Measurements from ENCODE around the gene TASL. TPM values are rescaled to one million over a fixed set of nuclear protein-coding genes. Genes with fewer than 3 reads are reported as not detected.

The TASL gene
- total RNA-seq, 1 experiment from 2014 or later: not detected

- DNase-seq (ENCODE audit: low read depth, low spot score) (no peak), ATAC-seq (no peak)
- Histone ChIP-seq H3K9me3 (ENCODE audit: control insufficient read depth, insufficient read depth, low read depth, low read length) (no peaks in the 10 kb centered on the region), H3K27ac (ENCODE audit: low read length) (no peak overlapping the region), H3K36me3 (ENCODE audit: control insufficient read depth, insufficient read depth, low read length) (no peaks in the 10 kb centered on the region), H3K4me3 (ENCODE audit: low read depth in 2 of 2, low read length in 2 of 2) (no peak overlapping the region), H3K4me1 (ENCODE audit: control insufficient read depth, insufficient read depth, low read length) (no peaks in the 10 kb centered on the region), H3K27me3 (ENCODE audit: control insufficient read depth, insufficient read depth, low read length) (no peaks in the 10 kb centered on the region)
- CTCF ChIA-PET: interaction anchor here (0.5 kb wide), 1 partner anchor 9 kb away, joined by 9 read pairs; no protein-coding TSS in a partner anchor
- in situ Hi-C loops (cut with HindIII; ENCODE audit: low pct_unique_long_range_greater_than_20kb, low sequenced_read_pairs): no loop called here
- no TSS peak for BruUV-seq (replicated peaks)
- TF ChIP-seq POLR2AphosphoS5 (IDR thresholded peaks at IDR 0.05; ENCODE audit: low read depth, low read length): no peak
- TF ChIP-seq REST (IDR thresholded peaks at IDR 0.05; ENCODE audit: insufficient read depth in 1 of 2, low read depth in 2 of 2, low read length in 1 of 2): no peak
- no peak for TF ChIP-seq CTCF (IDR thresholded peaks at IDR 0.05)
- TF ChIP-seq TCF7L2 (IDR thresholded peaks at IDR 0.05; ENCODE audit: low read depth, low read length): no peak
- no peak for TF ChIP-seq SIN3A (IDR thresholded peaks at IDR 0.05; ENCODE audit: borderline replicate concordance, insufficient read depth, low read depth, low read length)
- POLR2A ChIA-PET: no interaction called here
- intact Hi-C loops (cut with micrococcal nuclease; ENCODE audit: unreplicated experiment): no loop called here
Measured at GRCh38 chrX:30576881-30577280, 685 bp downstream of the TASL start.

GRCh38 chrX:30573125-30573524 lies 4.4 kb downstream of the TASL start:
- intact Hi-C loops (cut with micrococcal nuclease; ENCODE audit: unreplicated experiment): no loop called here
- no peaks in the 10 kb centered on the region for H3K9me3 ChIP-seq (ENCODE audit: control insufficient read depth, insufficient read depth, low read depth, low read length)
- no peaks in the 10 kb centered on the region for H3K27me3 ChIP-seq (ENCODE audit: control insufficient read depth, insufficient read depth, low read length)
- no peak overlapping the region for H3K27ac ChIP-seq (ENCODE audit: low read length)
- H3K4me3 ChIP-seq (ENCODE audit: low read depth in 2 of 2, low read length in 2 of 2): no peak overlapping the region
- H3K36me3 ChIP-seq (ENCODE audit: control insufficient read depth, insufficient read depth, low read length): no peaks in the 10 kb centered on the region
- no peak for TF ChIP-seq REST (IDR thresholded peaks at IDR 0.05; ENCODE audit: insufficient read depth in 1 of 2, low read depth in 2 of 2, low read length in 1 of 2)
- TF ChIP-seq SIN3A (IDR thresholded peaks at IDR 0.05; ENCODE audit: borderline replicate concordance, insufficient read depth, low read depth, low read length): no peak
- TF ChIP-seq POLR2AphosphoS5 (IDR thresholded peaks at IDR 0.05; ENCODE audit: low read depth, low read length): no peak
- TF ChIP-seq CTCF (IDR thresholded peaks at IDR 0.05): no peak
- no peak for TF ChIP-seq TCF7L2 (IDR thresholded peaks at IDR 0.05; ENCODE audit: low read depth, low read length)
- DNase-seq (ENCODE audit: low read depth, low spot score): no peak
- no TSS peak for BruUV-seq (replicated peaks)
- no peak for ATAC-seq
- no peaks in the 10 kb centered on the region for H3K4me1 ChIP-seq (ENCODE audit: control insufficient read depth, insufficient read depth, low read length)
- ChIA-PET CTCF (no interaction called here), POLR2A (no interaction called here)
- in situ Hi-C loops (cut with HindIII; ENCODE audit: low pct_unique_long_range_greater_than_20kb, low sequenced_read_pairs): no loop called here

Measured in Panc1 (cell line).